Upper lobe of right lung (tissue), 1 donor: Measurements from ENCODE around the gene TTYH1. TPM values are rescaled to one million over a fixed set of nuclear protein-coding genes. Genes with fewer than 3 reads are reported as not detected.

Experiments
- ATAC-seq: fragments of 200-7000 bp; cut with Tn5 transposase; one replicate; pipeline ENCODE4 v1.9.1; 2020; ENCODE audit warnings: mild to moderate bottlenecking, moderate library complexity
- DNase-seq: peaks from one replicate; pipeline ENCODE4 v3.0.0-alpha.2; 2020
- H3K27ac ChIP-seq: fragments of 200-600 bp; one replicate; pipeline ENCODE4 v1.8.0; 2022
- H3K27me3 ChIP-seq: fragments of 200-600 bp; one replicate; pipeline ENCODE4 v1.8.0; 2022; ENCODE audit warnings: mild to moderate bottlenecking
- H3K36me3 ChIP-seq: fragments of 200-600 bp; one replicate; pipeline ENCODE4 v1.8.0; 2022
- H3K4me1 ChIP-seq: fragments of 200-600 bp; one replicate; pipeline ENCODE4 v1.8.0; 2022
- H3K4me3 ChIP-seq: fragments of 200-600 bp; one replicate; pipeline ENCODE4 v1.8.0; 2022; ENCODE audit warnings: mild to moderate bottlenecking
- H3K9me3 ChIP-seq: fragments of 200-600 bp; one replicate; pipeline ENCODE4 v1.8.0; 2022
- intact Hi-C: fragments of 100-400 bp; cut with DNase I; formaldehyde crosslinking; loops from one replicate; pipeline ENCODE4 v1.11.0; 2022
- total RNA-seq: library from RNA; stranded (reverse); fragmentation: NEBNext Ultra II Directional; extraction: Animal tissue kit (Norgen Biotek cat#: 25700); gene quantifications from one replicate; pipeline ENCODE4 v1.2.1, GENCODE V29; 2021
- TF ChIP-seq, protein P1 (sequence below): fragments of 200-600 bp; IDR thresholded peaks from one replicate; pipeline ENCODE4 v1.8.0; 2022; ENCODE audit warnings: antibody characterized with exemption
- donor health status: DM: no; HTN: yes; CAD: no; lungs with severe emphysema.

Gene TTYH1
- total RNA-seq, 1 donor from 2014 or later, result not detected

DNA sequence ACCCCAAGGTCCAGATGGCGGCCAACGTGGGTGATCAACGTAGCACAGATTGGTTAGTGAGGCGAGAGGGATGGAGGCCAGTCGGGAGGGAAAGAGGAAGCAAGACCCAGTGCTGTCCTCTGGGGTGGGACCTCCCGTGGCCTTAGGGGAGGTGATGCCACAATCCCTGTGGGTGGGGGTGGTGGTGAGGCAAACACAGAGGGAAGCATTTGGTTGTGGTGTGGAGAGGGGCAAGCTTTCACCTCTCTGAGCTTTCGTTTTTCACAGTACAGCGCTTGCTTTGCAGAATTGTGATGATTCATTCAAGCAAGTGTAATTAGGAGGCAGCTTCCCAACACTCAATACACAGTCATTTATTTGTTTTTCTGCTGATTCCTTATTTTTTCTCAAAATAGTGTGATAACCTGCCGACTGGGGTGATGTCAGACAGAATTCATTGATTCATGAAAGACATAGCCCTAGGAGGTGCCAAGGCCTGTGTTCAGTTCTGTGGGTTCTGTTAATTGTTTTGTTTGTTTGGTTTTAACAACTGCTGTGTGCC is 36.1 kb downstream of the TTYH1 start:
- ATAC-seq (peak; percentile 6), DNase-seq (no peak)
- Histone ChIP-seq H3K4me1 (peaks cover 40% of the 10 kb centered on the region), H3K9me3 (no peaks in the 10 kb centered on the region), H3K36me3 (peaks cover 55% of the 10 kb centered on the region), H3K27ac (no peak overlapping the region), H3K4me3 (no peak overlapping the region), H3K27me3 (no peaks in the 10 kb centered on the region)
- TF ChIP-seq, protein P1, sequence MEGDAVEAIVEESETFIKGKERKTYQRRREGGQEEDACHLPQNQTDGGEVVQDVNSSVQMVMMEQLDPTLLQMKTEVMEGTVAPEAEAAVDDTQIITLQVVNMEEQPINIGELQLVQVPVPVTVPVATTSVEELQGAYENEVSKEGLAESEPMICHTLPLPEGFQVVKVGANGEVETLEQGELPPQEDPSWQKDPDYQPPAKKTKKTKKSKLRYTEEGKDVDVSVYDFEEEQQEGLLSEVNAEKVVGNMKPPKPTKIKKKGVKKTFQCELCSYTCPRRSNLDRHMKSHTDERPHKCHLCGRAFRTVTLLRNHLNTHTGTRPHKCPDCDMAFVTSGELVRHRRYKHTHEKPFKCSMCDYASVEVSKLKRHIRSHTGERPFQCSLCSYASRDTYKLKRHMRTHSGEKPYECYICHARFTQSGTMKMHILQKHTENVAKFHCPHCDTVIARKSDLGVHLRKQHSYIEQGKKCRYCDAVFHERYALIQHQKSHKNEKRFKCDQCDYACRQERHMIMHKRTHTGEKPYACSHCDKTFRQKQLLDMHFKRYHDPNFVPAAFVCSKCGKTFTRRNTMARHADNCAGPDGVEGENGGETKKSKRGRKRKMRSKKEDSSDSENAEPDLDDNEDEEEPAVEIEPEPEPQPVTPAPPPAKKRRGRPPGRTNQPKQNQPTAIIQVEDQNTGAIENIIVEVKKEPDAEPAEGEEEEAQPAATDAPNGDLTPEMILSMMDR, result no peak
- intact Hi-C loops, result no loop called here

DNA sequence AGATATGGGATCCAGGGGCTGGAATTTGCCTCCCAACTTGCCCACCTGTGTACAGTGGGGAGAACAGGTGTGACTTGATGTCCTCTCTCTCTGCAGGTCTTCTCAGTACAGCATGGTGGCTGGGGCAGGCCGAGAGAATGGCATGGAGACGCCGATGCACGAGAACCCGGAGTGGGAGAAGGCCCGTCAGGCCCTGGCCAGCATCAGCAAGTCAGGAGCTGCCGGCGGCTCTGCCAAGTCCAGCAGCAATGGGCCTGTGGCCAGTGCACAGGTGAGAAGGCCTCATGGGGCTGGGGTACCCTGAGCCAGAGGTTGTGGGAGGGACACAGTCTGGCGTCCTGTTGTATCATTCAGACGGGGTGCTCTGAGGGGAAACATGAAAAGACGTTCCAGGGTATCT is 36.7 kb downstream of the TTYH1 start:
- intact Hi-C loops, result no loop called here
- no peak overlapping the region for H3K4me3 ChIP-seq
- no peak overlapping the region for H3K27ac ChIP-seq
- peaks cover 61% of the 10 kb centered on the region for H3K36me3 ChIP-seq
- ATAC-seq (no peak), DNase-seq (no peak)
- peaks cover 34% of the 10 kb centered on the region for H3K4me1 ChIP-seq
- TF ChIP-seq, protein P1, result no peak
- H3K9me3 ChIP-seq, result no peaks in the 10 kb centered on the region
- H3K27me3 ChIP-seq, result no peaks in the 10 kb centered on the region

DNA sequence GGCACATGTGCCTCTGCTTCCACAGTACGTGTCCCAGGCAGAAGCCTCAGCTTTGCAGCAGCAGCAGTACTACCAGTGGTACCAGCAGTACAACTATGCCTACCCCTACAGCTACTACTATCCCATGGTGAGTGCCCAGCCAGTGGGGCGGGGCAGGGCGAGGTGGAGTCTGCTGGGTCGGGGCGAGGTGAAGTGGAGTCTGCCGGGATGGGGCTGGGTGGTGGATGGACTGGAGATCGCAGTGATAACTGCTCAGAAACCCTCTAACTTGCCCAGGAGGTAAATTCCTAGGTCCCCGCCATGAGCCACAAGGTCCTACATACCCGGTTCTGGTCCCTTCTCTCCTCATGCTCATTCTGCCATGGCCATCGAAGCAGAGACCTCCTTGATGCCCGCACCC is 37.4 kb downstream of the TTYH1 start:
- no peak overlapping the region for H3K27ac ChIP-seq
- H3K27me3 ChIP-seq, result no peaks in the 10 kb centered on the region
- TF ChIP-seq, protein P1, result no peak
- ATAC-seq, result no peak
- no peak for DNase-seq
- intact Hi-C loops, result no loop called here
- H3K4me3 ChIP-seq, result no peak overlapping the region
- H3K9me3 ChIP-seq, result no peaks in the 10 kb centered on the region
- H3K36me3 ChIP-seq, result peaks cover 67% of the 10 kb centered on the region
- H3K4me1 ChIP-seq, result peaks cover 28% of the 10 kb centered on the region

DNA sequence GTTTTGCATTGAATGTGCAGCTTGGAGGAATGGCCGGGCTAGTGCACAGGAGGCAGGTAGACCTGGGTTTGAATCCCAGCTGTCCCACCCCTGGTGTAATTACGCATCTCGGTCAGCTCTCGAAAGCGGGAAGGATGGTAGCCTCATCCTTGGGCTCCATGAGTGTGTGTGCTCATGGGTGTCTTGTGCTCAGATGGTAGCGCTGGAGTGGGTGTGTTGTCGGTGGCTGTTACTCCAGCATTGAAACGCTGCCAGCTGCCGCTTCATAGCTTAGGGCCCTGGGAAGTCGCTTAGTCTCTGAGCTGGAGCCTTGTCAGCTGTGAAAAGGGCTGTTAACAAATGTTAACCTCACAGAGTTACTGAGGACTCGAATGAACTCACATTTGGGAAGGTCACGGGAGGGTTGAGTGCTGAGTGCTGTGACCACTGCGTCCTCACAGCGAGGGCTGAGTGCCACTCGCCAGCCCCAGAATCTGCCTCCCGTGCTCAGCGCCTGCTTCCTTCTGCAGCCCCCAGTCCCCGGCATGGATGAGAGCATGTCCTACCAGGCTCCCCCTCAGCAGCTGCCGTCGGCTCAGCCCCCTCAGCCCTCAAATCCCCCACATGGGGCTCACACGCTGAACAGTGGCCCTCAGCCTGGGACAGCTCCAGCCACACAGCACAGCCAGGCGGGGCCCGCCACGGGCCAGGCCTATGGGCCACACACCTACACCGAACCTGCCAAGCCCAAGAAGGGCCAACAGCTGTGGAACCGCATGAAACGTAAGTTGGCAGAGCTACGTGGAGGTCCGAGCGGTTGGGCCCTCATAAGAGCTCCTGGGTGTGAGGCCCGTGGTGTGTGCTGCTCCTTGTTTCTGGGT is 38.9 kb downstream of the TTYH1 start:
- no peaks in the 10 kb centered on the region for H3K27me3 ChIP-seq
- ATAC-seq (no peak), DNase-seq (no peak)
- peaks cover 82% of the 10 kb centered on the region for H3K36me3 ChIP-seq
- intact Hi-C loops, result no loop called here
- H3K4me3 ChIP-seq, result no peak overlapping the region
- H3K4me1 ChIP-seq, result peaks cover 26% of the 10 kb centered on the region
- H3K27ac ChIP-seq, result no peak overlapping the region
- TF ChIP-seq, protein P1, result no peak
- H3K9me3 ChIP-seq, result no peaks in the 10 kb centered on the region

DNA sequence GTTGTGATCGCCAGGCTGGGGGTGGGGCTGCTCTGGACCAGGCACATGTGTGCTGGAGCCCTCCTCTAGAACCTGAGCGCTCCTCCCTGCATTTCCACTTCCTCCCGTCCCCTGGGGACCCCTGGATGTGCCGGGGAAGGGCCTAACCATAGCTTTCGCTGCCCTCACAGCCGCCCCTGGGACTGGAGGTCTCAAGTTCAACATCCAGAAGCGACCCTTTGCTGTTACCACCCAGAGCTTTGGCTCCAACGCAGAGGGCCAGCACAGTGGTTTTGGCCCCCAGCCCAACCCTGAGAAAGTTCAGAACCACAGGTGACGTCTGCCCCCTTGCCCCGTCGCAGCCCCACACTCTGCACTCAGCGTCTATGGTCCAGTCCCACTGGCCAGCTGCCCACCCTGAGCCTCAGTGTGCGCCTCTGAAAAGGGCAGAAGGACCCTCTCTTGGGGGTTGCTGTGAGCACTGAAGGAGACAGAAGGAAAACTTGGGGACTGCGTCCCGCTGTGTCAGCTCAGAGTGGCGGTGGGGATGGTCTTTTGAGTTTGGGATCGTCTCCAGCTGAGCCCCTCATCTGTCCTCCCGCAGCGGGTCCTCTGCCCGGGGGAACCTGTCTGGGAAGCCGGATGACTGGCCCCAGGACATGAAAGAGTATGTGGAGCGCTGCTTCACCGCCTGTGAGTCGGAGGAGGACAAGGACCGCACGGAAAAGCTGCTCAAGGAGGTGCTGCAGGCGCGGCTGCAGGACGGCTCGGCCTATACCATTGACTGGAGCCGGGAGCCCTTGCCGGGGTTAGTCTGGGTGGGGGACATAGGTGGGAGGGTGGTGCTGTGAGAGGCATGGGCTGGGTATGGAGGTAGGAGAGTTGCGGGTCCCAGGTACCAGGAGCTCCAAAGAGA is 39.8 kb downstream of the TTYH1 start:
- H3K27me3 ChIP-seq, result no peaks in the 10 kb centered on the region
- H3K4me1 ChIP-seq, result peaks cover 25% of the 10 kb centered on the region
- intact Hi-C loops, result no loop called here
- no peak overlapping the region for H3K27ac ChIP-seq
- TF ChIP-seq, protein P1, result no peak
- ATAC-seq, result no peak
- H3K4me3 ChIP-seq, result no peak overlapping the region
- H3K36me3 ChIP-seq, result peaks cover 90% of the 10 kb centered on the region
- H3K9me3 ChIP-seq, result no peaks in the 10 kb centered on the region
- DNase-seq, result no peak
